Lower lobe of right lung (tissue), 2 donors: ENCODE results near the gene HPRT1. TPM values are rescaled to one million over a fixed set of nuclear protein-coding genes. Genes with fewer than 3 reads are reported as not detected.

Source experiments
- ATAC-seq, 2 donors: fragments of 200-7000 bp; cut with Tn5 transposase; one replicate each; pipeline ENCODE4 v1.9.1; 2020 to 2022; ENCODE audit warnings: mild to moderate bottlenecking in 2 of 2, moderate library complexity in 2 of 2
- DNase-seq: peaks from one replicate; pipeline ENCODE4 v3.0.0-alpha.2; 2020
- H3K27ac ChIP-seq: fragments of 200-600 bp; one replicate; pipeline ENCODE4 v1.8.0; 2022
- H3K27me3 ChIP-seq: fragments of 200-600 bp; one replicate; pipeline ENCODE4 v1.8.0; 2022; ENCODE audit warnings: low read depth
- H3K36me3 ChIP-seq: fragments of 200-600 bp; one replicate; pipeline ENCODE4 v1.8.0; 2022; ENCODE audit warnings: mild to moderate bottlenecking
- H3K4me1 ChIP-seq: fragments of 200-600 bp; one replicate; pipeline ENCODE4 v1.8.0; 2022
- H3K4me3 ChIP-seq: fragments of 200-600 bp; one replicate; pipeline ENCODE4 v1.8.0; 2022; ENCODE audit warnings: mild to moderate bottlenecking
- H3K9me3 ChIP-seq: fragments of 200-600 bp; one replicate; pipeline ENCODE4 v1.8.0; 2022
- intact Hi-C: fragments of 100-400 bp; cut with DNase I; formaldehyde crosslinking; loops from one replicate; pipeline ENCODE4 v1.11.0; 2022
- long read RNA-seq: library from polyadenylated mRNA; unstranded; transcript quantifications from one replicate; pipeline ENCODE4 v2.0.0, GENCODE V29; 2021
- total RNA-seq: library from RNA; stranded (reverse); fragmentation: NEBNext Ultra II Directional; extraction: Animal tissue kit (Norgen Biotek cat#: 25700); gene quantifications from one replicate; pipeline ENCODE4 v1.2.1, GENCODE V29; 2021
- TF ChIP-seq, protein P1 (sequence below): fragments of 200-600 bp; IDR thresholded peaks from one replicate; pipeline ENCODE4 v1.8.0; 2022; ENCODE audit warnings: antibody characterized with exemption, mild to moderate bottlenecking
- donor health status: DM: no; HTN: yes; CAD: no; lungs with severe emphysema.

The HPRT1 gene, protein sequence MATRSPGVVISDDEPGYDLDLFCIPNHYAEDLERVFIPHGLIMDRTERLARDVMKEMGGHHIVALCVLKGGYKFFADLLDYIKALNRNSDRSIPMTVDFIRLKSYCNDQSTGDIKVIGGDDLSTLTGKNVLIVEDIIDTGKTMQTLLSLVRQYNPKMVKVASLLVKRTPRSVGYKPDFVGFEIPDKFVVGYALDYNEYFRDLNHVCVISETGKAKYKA
- total RNA-seq: 18.1 TPM
- long read RNA-seq, transcript HPRT1-201 (9 exons, 1,407 nt): major isoform, 5 of 6 reads
- long read RNA-seq, partial matches to known transcripts: 0 of 6 reads
- long read RNA-seq, other reads (novel, unspliced or antisense): 1 of 6 reads

DNA sequence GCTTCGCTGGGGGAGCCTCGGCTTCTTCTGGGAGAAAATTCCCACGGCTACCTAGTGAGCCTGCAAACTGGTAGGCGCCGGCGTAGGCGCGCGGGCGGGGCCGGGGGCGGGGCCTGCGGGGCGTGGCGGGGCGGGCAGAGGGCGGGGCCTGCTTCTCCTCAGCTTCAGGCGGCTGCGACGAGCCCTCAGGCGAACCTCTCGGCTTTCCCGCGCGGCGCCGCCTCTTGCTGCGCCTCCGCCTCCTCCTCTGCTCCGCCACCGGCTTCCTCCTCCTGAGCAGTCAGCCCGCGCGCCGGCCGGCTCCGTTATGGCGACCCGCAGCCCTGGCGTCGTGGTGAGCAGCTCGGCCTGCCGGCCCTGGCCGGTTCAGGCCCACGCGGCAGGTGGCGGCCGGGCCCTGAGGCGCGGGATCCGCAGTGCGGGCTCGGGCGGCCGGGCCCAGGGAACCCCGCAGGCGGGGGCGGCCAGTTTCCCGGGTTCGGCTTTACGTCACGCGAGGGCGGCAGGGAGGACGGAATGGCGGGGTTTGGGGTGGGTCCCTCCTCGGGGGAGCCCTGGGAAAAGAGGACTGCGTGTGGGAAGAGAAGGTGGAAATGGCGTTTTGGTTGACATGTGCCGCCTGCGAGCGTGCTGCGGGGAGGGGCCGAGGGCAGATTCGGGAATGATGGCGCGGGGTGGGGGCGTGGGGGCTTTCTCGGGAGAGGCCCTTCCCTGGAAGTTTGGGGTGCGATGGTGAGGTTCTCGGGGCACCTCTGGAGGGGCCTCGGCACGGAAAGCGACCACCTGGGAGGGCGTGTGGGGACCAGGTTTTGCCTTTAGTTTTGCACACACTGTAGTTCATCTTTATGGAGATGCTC lies at the start of gene HPRT1:
Gene HPRT1 (plus strand): TSS at position 161 of the 857 bp plus-strand sequence. CDS start 147 bp downstream, at position 308.
- H3K4me1 ChIP-seq: no peaks in the 10 kb centered on the region
- ATAC-seq (peak; percentile 98 to 99), DNase-seq (peak; percentile 90)
- H3K4me3 ChIP-seq: peak within 1 kb of the TSS; percentile 67
- H3K27me3 ChIP-seq: no peaks in the 10 kb centered on the region
- H3K9me3 ChIP-seq: no peaks in the 10 kb centered on the region
- intact Hi-C loops: no loop called here
- no peaks in the 10 kb centered on the region for H3K36me3 ChIP-seq
- H3K27ac ChIP-seq: peak within 1 kb of the TSS; percentile 84
- TF ChIP-seq, protein P1, sequence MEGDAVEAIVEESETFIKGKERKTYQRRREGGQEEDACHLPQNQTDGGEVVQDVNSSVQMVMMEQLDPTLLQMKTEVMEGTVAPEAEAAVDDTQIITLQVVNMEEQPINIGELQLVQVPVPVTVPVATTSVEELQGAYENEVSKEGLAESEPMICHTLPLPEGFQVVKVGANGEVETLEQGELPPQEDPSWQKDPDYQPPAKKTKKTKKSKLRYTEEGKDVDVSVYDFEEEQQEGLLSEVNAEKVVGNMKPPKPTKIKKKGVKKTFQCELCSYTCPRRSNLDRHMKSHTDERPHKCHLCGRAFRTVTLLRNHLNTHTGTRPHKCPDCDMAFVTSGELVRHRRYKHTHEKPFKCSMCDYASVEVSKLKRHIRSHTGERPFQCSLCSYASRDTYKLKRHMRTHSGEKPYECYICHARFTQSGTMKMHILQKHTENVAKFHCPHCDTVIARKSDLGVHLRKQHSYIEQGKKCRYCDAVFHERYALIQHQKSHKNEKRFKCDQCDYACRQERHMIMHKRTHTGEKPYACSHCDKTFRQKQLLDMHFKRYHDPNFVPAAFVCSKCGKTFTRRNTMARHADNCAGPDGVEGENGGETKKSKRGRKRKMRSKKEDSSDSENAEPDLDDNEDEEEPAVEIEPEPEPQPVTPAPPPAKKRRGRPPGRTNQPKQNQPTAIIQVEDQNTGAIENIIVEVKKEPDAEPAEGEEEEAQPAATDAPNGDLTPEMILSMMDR: no peak

DNA sequence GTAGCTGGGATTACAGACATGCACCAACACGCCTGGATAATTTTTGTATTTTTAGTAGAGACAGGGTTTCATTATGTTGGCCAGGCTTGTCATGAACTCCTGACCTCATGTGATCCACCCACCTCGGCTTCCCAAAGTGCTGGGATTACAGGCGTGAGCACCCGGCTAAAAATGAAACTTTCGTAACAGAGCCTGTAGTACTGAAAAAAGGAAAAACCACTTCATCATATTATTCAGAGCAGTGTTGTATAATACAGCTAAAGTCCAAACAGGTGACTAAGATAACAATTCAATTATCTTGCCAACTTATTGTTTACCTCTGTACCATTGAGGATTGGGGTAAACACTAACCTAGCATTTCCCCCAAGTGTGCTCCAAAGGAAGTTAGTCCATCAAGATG lies 43.9 kb upstream of the HPRT1 start:
- ATAC-seq (peak in 1 of 2 donors; percentile 60), DNase-seq (no peak)
- Histone ChIP-seq H3K27ac (no peak overlapping the region), H3K9me3 (no peaks in the 10 kb centered on the region), H3K4me1 (no peaks in the 10 kb centered on the region), H3K36me3 (peaks cover 46% of the 10 kb centered on the region), H3K4me3 (no peak overlapping the region), H3K27me3 (no peaks in the 10 kb centered on the region)
- TF ChIP-seq, protein P1: no peak
- intact Hi-C loops: no loop called here

DNA sequence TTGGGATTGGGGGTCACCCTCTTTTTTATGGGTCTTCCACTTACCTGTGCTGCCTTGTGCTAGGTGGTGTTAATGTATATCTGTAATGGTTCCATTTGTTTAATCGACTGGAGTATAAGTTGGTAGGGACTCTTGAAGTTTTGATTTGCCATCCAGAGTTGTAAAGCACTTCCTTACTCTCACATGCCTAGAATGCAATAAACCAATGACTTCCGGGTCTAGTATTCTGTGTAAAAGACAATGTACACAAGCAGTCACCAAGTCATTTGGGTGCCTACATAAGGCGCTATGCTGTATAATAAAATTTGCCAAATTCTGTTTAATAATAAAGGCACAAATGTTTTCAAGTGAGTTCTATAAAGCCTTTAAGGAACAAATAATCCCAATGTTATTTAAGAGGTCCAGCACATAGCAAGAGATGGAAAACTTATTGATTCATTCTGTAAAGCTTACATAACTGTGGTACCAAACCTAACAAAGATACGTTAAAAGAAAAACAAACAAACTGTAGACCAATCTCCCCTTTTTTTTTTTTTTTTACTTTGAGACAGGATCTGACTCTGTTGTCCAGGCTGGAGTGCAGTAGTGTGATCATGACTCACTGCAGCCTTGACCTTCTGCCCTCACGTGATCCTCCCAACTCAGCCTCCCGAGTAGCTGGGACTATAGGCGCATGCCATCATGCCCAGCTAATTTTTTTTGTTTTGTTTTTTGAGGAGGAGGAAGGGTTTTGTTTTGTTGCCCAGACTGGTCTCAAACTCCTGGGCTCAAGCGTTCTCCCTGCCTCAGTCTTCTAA lies 41.5 kb upstream of the HPRT1 start:
- Histone ChIP-seq H3K27ac (no peak overlapping the region), H3K4me3 (no peak overlapping the region), H3K36me3 (peaks cover 46% of the 10 kb centered on the region), H3K4me1 (no peaks in the 10 kb centered on the region), H3K9me3 (no peaks in the 10 kb centered on the region), H3K27me3 (no peaks in the 10 kb centered on the region)
- TF ChIP-seq, protein P1: no peak
- ATAC-seq: no peak
- intact Hi-C loops: no loop called here
- no peak for DNase-seq

DNA sequence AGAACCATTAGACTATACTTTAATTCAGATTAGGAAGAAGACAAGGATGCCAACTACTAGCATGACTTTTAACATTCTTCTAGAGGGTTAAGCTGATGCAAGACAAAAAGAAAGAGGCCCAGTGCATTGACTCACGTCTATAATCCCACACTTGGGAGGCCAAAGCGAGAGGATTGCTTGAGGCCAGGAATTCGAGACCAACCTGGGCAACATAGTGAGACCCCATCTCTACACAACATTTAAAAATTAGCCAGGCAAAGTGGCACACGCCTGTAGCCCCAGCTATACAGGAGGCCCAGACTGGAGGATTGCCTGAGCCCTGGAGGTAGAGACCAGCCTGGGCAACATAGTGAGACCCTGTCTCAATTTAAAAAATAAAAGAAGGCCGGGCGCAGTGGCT lies 40.2 kb upstream of the HPRT1 start:
- H3K4me1 ChIP-seq: no peaks in the 10 kb centered on the region
- H3K4me3 ChIP-seq: no peak overlapping the region
- no peaks in the 10 kb centered on the region for H3K9me3 ChIP-seq
- DNase-seq (no peak), ATAC-seq (no peak)
- H3K27me3 ChIP-seq: no peaks in the 10 kb centered on the region
- no peak overlapping the region for H3K27ac ChIP-seq
- intact Hi-C loops: no loop called here
- TF ChIP-seq, protein P1: no peak
- peaks cover 36% of the 10 kb centered on the region for H3K36me3 ChIP-seq

DNA sequence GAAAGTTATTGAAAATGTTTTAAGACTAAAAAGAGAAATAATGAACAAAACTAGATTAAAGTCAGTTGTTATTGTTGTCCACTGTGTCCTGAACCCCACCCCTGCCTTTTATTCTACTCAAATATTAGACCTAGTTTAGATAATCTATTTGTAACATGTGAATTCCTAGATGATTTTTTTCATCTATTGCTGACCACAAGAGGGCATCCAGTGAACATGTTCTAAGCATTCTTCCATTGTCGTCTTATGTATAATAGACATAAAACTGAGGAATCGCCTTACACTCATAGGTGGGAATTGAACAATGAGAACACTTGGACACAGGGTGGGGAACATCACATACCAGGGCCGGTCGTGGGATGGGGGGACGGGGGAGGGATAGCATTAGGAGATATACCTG lies 36.4 kb upstream of the HPRT1 start:
- Histone ChIP-seq H3K27me3 (no peaks in the 10 kb centered on the region), H3K4me3 (no peak overlapping the region), H3K36me3 (peaks cover 20% of the 10 kb centered on the region), H3K9me3 (no peaks in the 10 kb centered on the region), H3K27ac (no peak overlapping the region), H3K4me1 (no peaks in the 10 kb centered on the region)
- TF ChIP-seq, protein P1: no peak
- intact Hi-C loops: no loop called here
- no peak for ATAC-seq
- no peak for DNase-seq
